Mononuclear cell (primary cell): ENCODE measurements around the gene FRG2. TPM values are rescaled to one million over a fixed set of nuclear protein-coding genes. Genes with fewer than 3 reads are reported as not detected.
"Not testable (repeated sequence)": the region's sequence is repeated elsewhere in the genome, so short reads cannot be mapped to it uniquely, and the experiment has no call there.

ENCODE experiments used
- H3K27me3 ChIP-seq: 2 replicates; pipeline ENCODE4 v1.6.0; 2011; ENCODE audit warnings: low read length, control low read depth; ENCODE audit not compliant: insufficient read depth
- H3K4me1 ChIP-seq: 2 replicates; pipeline ENCODE4 v1.5.1; 2011; ENCODE audit warnings: mild to moderate bottlenecking, low read length, control low read depth; ENCODE audit not compliant: insufficient read depth
- H3K4me3 ChIP-seq: 2 replicates; pipeline ENCODE4 v1.5.1; 2011; ENCODE audit warnings: mild to moderate bottlenecking, low read length, moderate library complexity
- H3K9me3 ChIP-seq: 2 replicates; pipeline ENCODE4 v1.5.1; 2011; ENCODE audit warnings: low read depth, mild to moderate bottlenecking, control low read depth, low read length
- total RNA-seq: library from RNA; depleted of rRNA; stranded (reverse); fragments of >200 nt; gene quantifications from one replicate; pipeline ENCODE4 v1.2.3, GENCODE V29; 2012

Gene FRG2
- total RNA-seq: not detected

- not testable (repeated sequence) for H3K27me3 ChIP-seq, H3K4me1 ChIP-seq, H3K4me3 ChIP-seq, H3K9me3 ChIP-seq
Measured at GRCh38 chr4:190027156-190027555, at the start of gene FRG2. TSS of gene FRG2 (minus strand) at chr4:190027256. CDS start at chr4:190027204, 52 bp downstream.

DNA sequence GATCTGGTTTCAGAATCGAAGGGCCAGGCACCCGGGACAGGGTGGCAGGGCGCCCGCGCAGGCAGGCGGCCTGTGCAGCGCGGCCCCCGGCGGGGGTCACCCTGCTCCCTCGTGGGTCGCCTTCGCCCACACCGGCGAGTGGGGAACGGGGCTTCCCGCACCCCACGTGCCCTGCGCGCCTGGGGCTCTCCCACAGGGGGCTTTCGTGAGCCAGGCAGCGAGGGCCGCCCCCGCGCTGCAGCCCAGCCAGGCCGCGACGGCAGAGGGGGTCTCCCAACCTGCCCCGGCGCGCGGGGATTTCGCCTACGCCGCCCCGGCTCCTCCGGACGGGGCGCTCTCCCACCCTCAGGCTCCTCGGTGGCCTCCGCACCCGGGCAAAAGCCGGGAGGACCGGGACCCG, 41.3 kb upstream of the FRG2 start:
- not testable (repeated sequence) for H3K4me3 ChIP-seq, H3K4me1 ChIP-seq, H3K9me3 ChIP-seq, H3K27me3 ChIP-seq

GRCh38 chr4:190064805-190065204, 37.7 kb upstream of the FRG2 start:
- H3K9me3 ChIP-seq, H3K4me1 ChIP-seq, H3K4me3 ChIP-seq, H3K27me3 ChIP-seq: not testable (repeated sequence)

DNA sequence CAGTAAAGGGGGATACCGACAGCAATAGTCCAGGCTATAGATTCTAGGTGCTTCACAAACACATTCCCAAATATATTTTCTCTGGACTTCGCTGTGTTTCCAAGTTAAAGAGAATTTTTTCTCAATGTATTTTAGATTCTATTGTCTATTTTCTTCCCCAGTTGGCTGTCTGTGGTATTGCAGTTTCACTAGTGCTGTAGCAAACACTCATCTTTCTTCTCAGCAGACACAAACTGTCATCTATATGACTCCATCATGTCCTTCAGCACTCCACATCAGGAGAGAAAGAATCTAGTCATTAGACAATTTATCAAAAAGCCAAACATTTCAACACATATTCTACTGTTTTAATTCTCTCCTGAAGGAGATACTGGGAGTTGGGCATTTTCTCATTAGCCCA, 37.3 kb upstream of the FRG2 start, which contains the start of gene DBET:
Gene DBET (plus strand): TSS at position 161 of the 400 bp plus-strand sequence.
- H3K4me3 ChIP-seq, H3K9me3 ChIP-seq, H3K4me1 ChIP-seq, H3K27me3 ChIP-seq: not testable (repeated sequence)

- not testable (repeated sequence) for H3K27me3 ChIP-seq, H3K4me3 ChIP-seq, H3K4me1 ChIP-seq, H3K9me3 ChIP-seq
Measured at GRCh38 chr4:190058997-190059396, 31.9 kb upstream of the FRG2 start.

DNA sequence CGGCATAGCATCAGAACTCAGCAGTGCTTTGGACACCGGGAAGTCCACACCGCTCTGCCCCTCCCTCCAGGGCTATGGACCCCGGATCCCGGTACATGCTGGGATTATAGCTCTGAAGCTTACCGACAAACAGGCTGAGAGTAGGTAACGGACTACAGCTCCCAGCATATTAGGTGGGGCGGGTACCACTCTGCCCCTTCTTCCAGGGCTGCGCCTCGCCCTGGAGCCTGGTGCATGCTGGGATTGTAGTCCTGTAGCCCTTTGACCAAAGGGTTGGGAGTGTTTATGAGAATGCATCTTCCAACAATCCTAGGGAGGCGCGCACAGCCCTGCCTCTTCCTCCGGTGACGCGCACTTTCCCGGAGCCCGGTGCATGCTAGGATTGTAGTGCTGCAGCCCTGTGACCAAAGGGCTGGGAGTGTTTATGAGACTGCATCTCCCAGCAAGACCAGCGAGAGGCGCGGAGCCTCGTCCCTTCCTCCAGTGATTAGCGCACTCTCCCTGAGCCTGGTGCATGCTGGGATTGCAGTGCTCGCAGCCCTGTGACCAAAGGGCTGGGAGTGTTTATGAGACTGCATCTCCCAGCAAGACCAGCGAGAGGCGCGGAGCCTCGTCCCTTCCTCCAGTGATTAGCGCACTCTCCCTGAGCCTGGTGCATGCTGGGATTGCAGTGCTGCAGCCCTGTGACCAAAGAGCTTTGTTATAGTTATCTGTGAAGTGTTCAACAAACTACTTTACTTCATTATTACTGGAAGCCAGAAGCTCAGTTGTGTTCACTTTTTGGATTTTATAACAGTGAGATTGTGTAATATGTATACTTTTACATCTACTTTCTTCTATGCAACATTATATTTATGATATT, 22.6 kb upstream of the FRG2 start:
- H3K27me3 ChIP-seq, H3K4me3 ChIP-seq, H3K4me1 ChIP-seq, H3K9me3 ChIP-seq: not testable (repeated sequence)

DNA sequence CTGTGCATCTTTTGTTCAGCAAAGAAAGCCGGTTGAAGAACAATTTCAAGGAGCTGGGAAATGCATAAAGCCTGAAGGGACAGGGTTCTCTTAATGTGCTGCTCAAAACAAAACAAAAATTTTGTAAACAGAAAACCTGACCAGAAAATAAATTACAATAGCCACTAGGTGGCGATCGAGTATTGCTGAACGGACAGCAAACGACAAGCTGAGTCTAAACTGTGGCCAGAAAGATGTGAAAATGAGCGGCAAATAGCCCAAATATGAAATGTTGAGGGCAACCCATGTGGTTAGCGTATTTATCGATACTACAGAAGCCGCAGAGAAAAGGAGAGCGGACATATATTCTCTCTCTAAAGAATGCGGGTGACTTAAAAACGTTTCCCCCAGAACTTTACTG, 20.6 kb upstream of the FRG2 start:
- not testable (repeated sequence) for H3K4me3 ChIP-seq, H3K9me3 ChIP-seq, H3K4me1 ChIP-seq, H3K27me3 ChIP-seq

GRCh38 chr4:190040873-190041272, 13.8 kb upstream of the FRG2 start:
- not testable (repeated sequence) for H3K9me3 ChIP-seq, H3K4me3 ChIP-seq, H3K27me3 ChIP-seq, H3K4me1 ChIP-seq

- not testable (repeated sequence) for H3K9me3 ChIP-seq, H3K4me3 ChIP-seq, H3K27me3 ChIP-seq, H3K4me1 ChIP-seq
Measured at GRCh38 chr4:190037704-190038388, 10.8 kb upstream of the FRG2 start.

DNA sequence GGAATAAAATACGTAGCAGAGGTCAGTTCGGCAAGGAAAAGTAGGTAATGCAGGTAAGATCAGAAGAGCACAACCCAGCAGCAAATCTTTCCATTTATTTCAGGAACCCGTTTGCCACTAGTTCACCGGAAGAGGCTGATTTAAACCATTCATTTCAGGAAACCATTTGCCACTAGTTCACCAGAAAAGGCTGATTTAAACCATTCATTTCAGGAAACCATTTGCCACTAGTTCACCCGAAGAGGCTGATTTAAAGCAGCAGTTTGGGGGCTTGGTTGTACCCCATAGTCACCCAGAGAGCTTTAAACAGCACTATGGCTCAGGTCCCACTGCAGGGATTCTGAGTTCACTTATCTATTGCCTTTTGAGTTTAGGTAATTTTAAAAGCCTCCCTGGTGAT, 4.2 kb upstream of the FRG2 start:
- not testable (repeated sequence) for H3K4me1 ChIP-seq, H3K9me3 ChIP-seq, H3K4me3 ChIP-seq, H3K27me3 ChIP-seq

GRCh38 chr4:190022614-190023281, 4.3 kb downstream of the FRG2 start:
- H3K4me3 ChIP-seq, H3K4me1 ChIP-seq, H3K9me3 ChIP-seq: not testable (repeated sequence)
- peaks cover 36% of the 10 kb centered on the region for H3K27me3 ChIP-seq

GRCh38 chr4:190021973-190022372, 5.1 kb downstream of the FRG2 start:
- H3K27me3 ChIP-seq: peaks cover 43% of the 10 kb centered on the region
- H3K4me1 ChIP-seq, H3K4me3 ChIP-seq, H3K9me3 ChIP-seq: not testable (repeated sequence)

- H3K9me3 ChIP-seq: no peaks in the 10 kb centered on the region
- H3K4me1 ChIP-seq: peaks cover 8% of the 10 kb centered on the region
- H3K4me3 ChIP-seq: no peak overlapping the region
- peaks cover 52% of the 10 kb centered on the region for H3K27me3 ChIP-seq
Measured at GRCh38 chr4:190020790-190021717, 6.0 kb downstream of the FRG2 start.

DNA sequence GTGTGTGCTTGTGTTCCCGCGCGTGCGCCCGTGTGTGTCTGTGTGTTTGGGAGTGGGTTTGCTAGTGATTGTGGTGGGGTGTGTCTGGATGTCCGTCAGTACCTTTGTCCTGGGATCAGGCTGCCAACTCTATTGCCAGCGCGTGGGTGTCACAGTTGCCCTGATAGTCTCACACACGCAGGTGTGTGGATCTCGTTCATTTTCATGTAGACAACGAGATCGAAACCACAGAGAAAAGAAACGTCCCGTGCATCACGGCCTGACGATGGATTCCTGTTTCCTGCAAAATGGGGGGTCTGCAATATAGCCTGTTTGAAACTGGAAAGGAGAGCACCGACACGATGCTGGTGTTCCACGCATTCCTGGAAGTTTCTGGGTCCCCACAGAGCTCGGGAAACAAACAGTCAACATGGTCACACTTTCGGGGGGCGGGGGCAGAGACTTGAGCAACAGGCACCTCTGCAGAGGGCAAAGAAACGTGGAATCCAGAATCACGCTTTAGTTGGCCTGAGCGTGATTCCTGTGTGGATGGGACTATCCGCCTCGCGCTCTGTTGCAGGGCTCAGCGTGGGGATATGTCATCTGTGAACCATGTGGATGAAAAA, 7.1 kb downstream of the FRG2 start:
- H3K9me3 ChIP-seq, H3K4me1 ChIP-seq, H3K4me3 ChIP-seq: not testable (repeated sequence)
- peaks cover 61% of the 10 kb centered on the region for H3K27me3 ChIP-seq
